GM23338 (cell line): Measurements from ENCODE around the gene ARX. TPM values are rescaled to one million over a fixed set of nuclear protein-coding genes. Genes with fewer than 3 reads are reported as not detected.

ENCODE experiments used
- CREB1 ChIP-seq: fragments of 250-450 bp; sonication (Bioruptor Pico); IDR thresholded peaks from 2 replicates; pipeline ENCODE4 v1.5.0; 2020; ENCODE audit warnings: low read depth, mild to moderate bottlenecking, moderate library complexity
- EZH2 ChIP-seq: fragments of 200-600 bp; sonication (generic); IDR thresholded peaks from one replicate; pipeline ENCODE4 v1.8.0; 2017; ENCODE audit warnings: antibody characterized with exemption, mild to moderate bottlenecking, low read depth; ENCODE audit not compliant: unreplicated experiment
- EZH2phosphoT487 ChIP-seq: fragments of 200-600 bp; sonication (generic); IDR thresholded peaks from one replicate; pipeline ENCODE4 v1.8.1; 2018; ENCODE audit warnings: antibody characterized with exemption; ENCODE audit not compliant: unreplicated experiment
- JUNB ChIP-seq: IDR thresholded peaks from one replicate; pipeline ENCODE4 v1.6.1; 2016; ENCODE audit warnings: antibody characterized with exemption; ENCODE audit not compliant: unreplicated experiment
- NANOG ChIP-seq: IDR thresholded peaks from 2 replicates; pipeline ENCODE4 v1.6.1; 2016; ENCODE audit warnings: antibody characterized with exemption, borderline replicate concordance
- POLR2AphosphoS5 ChIP-seq: IDR thresholded peaks from 2 replicates; pipeline ENCODE4 v1.6.1; 2016; ENCODE audit warnings: antibody characterized with exemption, low read depth
- REST ChIP-seq: IDR thresholded peaks from one replicate; pipeline ENCODE4 v1.6.1; 2018; ENCODE audit warnings: antibody characterized with exemption; ENCODE audit not compliant: unreplicated experiment
- STAT1 ChIP-seq: IDR thresholded peaks from one replicate; pipeline ENCODE4 v1.6.1; 2016; ENCODE audit warnings: antibody characterized with exemption; ENCODE audit not compliant: unreplicated experiment
- ZNF114 ChIP-seq: fragments of 250-450 bp; sonication (Bioruptor Pico); IDR thresholded peaks from 2 replicates; pipeline ENCODE4 v1.5.0; 2020; ENCODE audit warnings: mild to moderate bottlenecking, moderate library complexity
- ZNF331 ChIP-seq: fragments of 250-450 bp; sonication (Bioruptor Pico); IDR thresholded peaks from 2 replicates; pipeline ENCODE4 v1.5.0; 2020; ENCODE audit warnings: low read depth, mild to moderate bottlenecking, moderate library complexity
- ZNF462 ChIP-seq: fragments of 250-450 bp; sonication (Bioruptor Pico); IDR thresholded peaks from 2 replicates; pipeline ENCODE4 v1.5.0; 2020; ENCODE audit warnings: mild to moderate bottlenecking, moderate library complexity
- polyA plus RNA-seq: library from polyadenylated mRNA; unstranded; fragments of >200 nt; fragmentation: Nextera tagmentation; extraction: Ambion mirVana; gene quantifications from 2 replicates; pipeline ENCODE4 v1.2.1, GENCODE V29; 2016
- total RNA-seq: library from RNA; depleted of rRNA; stranded (reverse); fragments of >200 nt; shearing (Covaris generic); gene quantifications from 2 replicates; pipeline ENCODE4 v1.2.3, GENCODE V29; 2014
- TF ChIP-seq, protein P1 (sequence below), 2 experiments: fragments of 200-600 bp in 1 of 2; sonication (generic) in 1 of 2; conservative IDR thresholded peaks; 2 replicates each; pipeline versions ENCODE4 v1.5.1 to v1.6.1; 2016 to 2017; ENCODE audit warnings: antibody characterized with exemption in 2 of 2, low read depth in 2 of 2, mild to moderate bottlenecking in 2 of 2, moderate library complexity in 1 of 2

The ARX gene
- total and polyA plus RNA-seq, 2 experiments from 2014 or later: 0.13 TPM; not detected in 1

GRCh38 chrX:25039036-25039435, 23.3 kb upstream of the ARX start (continued):
- no peak for TF ChIP-seq ZNF462 (CRISPR knock-in tag)
- TF ChIP-seq ZNF114 (CRISPR knock-in tag): no peak
- TF ChIP-seq NANOG: no peak
- TF ChIP-seq, protein P1, sequence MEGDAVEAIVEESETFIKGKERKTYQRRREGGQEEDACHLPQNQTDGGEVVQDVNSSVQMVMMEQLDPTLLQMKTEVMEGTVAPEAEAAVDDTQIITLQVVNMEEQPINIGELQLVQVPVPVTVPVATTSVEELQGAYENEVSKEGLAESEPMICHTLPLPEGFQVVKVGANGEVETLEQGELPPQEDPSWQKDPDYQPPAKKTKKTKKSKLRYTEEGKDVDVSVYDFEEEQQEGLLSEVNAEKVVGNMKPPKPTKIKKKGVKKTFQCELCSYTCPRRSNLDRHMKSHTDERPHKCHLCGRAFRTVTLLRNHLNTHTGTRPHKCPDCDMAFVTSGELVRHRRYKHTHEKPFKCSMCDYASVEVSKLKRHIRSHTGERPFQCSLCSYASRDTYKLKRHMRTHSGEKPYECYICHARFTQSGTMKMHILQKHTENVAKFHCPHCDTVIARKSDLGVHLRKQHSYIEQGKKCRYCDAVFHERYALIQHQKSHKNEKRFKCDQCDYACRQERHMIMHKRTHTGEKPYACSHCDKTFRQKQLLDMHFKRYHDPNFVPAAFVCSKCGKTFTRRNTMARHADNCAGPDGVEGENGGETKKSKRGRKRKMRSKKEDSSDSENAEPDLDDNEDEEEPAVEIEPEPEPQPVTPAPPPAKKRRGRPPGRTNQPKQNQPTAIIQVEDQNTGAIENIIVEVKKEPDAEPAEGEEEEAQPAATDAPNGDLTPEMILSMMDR (conservative IDR thresholded peaks at IDR 0.05; ENCODE audit: low read depth in 2 of 2): no peak
- no peak for TF ChIP-seq POLR2AphosphoS5
- no peak for TF ChIP-seq CREB1 (CRISPR knock-in tag)
- TF ChIP-seq STAT1: no peak
- no peak for TF ChIP-seq ZNF331 (CRISPR knock-in tag)
- no peak for TF ChIP-seq REST
- TF ChIP-seq JUNB: no peak
- no peak for TF ChIP-seq EZH2
- TF ChIP-seq EZH2phosphoT487: no peak
